Stimulated activated CD4-positive, alpha-beta T cell treated with anti-CD3 and anti-CD28 coated beads, Interleukin-2, amount 100 ng/mL, for 48 hours (primary cell): ENCODE results near the gene SHROOM2.
"Not testable (repeated sequence)": the region's sequence is repeated elsewhere in the genome, so short reads cannot be mapped to it uniquely, and the experiment has no call there.

ENCODE experiments used
- DNase-seq, 2 donors: peaks; one replicate each; pipeline ENCODE4 v3.0.0-alpha.2; 2020

The SHROOM2 gene

DNA sequence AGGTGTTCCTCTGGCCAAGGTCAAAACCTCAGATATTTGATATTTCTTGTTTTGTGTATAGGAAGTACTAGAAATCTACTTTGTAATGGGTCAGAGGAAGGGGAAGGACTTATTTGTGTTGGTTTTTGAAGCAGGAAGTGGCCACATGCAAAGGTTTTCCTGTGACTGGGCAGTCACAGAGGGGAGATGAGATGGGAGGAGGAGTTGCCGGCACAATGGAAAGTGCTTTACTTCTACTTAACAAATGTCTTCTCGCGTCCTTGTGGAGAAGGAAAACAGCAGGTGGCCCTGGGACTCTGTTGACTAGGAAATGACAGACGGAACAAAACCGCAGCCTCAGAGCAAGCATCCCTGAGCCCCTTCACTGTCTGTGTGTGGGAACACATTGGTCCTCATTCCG is 46.6 kb downstream of the SHROOM2 start:
- DNase-seq, result no peak

DNA sequence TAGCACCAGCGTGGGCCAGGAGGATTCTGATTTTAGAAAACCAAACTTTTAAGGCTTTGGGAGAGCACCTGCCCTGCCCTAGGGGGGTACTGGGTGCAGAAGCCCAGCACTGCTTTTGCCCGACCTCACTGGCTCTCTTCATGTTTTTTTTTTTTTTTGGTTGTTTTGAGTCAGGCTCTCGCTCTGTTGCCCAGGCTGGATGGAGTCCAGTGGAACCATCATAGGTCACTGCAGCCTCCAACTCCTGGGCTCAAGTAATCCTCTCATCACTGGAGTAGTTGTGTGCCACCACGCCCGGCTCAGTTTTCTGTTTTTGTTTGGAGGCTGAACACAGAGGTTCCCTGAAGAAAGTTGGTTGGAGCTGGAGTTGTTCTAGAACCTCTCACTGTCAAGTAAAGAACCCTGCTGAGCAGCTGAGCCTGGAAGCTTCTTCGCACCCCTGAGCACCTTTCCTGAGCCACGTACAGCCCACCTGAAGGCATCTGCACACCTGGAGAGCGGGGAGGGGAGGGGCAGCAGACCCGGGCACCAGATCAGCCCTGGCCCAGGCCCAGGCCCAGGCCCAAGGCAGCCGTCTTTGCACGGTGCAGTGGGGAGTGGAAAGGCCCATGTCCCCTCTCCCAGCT is 49.5 kb downstream of the SHROOM2 start:
- DNase-seq, result no peak

GRCh38 chrX:9842541-9842940 is 56.3 kb downstream of the SHROOM2 start:
- DNase-seq, result no peak

- no peak for DNase-seq
Observed at GRCh38 chrX:9844936-9845577, 58.8 kb downstream of the SHROOM2 start.

- no peak for DNase-seq
Observed at GRCh38 chrX:9845578-9845952, 59.3 kb downstream of the SHROOM2 start.

- no peak for DNase-seq
Observed at GRCh38 chrX:9846631-9847030, 60.4 kb downstream of the SHROOM2 start.

DNA sequence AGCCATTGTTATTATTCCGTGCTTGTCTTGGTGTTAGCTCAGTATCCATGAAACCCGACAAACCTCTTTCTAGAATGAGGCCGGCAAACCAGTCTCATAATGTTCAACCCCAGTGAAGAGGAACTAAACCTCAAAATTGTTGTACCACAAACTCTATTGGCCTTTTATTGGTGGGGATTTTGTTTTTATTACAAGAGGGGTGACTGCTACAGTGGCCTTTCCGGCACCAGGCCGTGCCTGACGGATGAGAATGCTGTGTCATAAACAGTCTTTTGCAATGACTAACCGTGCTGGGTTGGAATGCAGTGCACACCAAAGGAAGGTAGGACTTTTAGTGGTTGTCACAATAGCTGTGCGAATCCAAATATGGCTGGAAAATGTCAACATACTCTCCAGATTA is 60.8 kb downstream of the SHROOM2 start:
- DNase-seq, result no peak

DNA sequence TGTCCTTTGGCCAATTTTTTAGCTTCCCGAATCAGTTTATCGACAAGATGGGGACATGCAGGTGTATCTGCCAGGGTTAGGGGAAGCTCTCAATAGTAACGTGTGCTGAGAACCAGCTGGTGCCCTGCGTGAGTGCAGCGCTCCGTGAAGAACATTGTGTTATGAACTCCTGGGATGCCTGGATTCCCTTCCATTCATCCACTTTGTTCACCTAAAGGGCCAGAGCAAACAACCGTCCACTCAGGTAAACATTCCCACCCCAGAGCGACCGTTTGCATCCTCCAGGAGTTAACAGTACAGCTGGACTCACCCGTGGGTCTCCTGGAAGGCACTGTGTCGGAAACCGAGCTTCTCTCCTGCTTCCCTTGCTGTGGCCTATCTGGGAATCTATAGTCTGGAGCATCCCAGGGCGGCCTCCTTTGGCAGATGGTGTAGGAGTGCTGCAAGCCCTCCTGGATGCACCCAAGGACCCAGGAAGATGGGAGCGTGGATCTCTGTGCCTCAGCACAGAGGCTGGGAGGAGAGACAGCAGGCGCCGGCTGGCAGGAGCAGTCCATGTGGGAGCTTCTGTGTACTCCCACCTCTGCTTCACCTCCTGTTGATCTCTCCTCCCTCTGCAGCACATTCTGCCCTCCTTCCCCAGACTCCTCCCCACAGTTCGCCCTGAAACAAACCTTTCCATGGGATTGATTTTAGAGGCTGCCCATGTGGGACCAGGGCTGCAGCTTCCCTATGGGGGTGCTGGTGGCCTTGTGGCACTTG is 62.7 kb downstream of the SHROOM2 start:
- DNase-seq, result no peak

- no peak for DNase-seq
Observed at GRCh38 chrX:9851890-9852289, 65.7 kb downstream of the SHROOM2 start.

GRCh38 chrX:9853307-9853706 is 67.1 kb downstream of the SHROOM2 start:
- no peak for DNase-seq

GRCh38 chrX:9855561-9856283 is 69.5 kb downstream of the SHROOM2 start:
- no peak for DNase-seq

DNA sequence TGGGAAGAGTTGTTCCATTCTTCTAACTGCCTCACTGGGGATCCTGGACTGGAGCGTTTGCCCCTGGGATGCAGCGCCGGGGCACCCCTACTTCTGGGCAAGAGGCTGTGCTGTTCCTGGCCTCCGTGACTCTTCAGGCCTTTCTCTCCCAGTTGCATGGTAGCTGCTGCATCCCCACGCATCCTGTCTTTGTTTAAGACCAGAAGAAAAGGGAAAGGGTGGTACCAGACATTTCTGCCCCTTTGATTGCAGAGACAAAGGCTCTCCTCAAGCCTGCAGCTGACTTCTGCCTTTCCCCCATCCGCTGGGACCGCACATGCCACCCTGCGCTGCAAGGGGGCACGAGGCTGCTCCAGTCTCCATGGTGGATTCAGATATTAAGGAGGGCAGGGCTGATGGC is 70.4 kb downstream of the SHROOM2 start:
- DNase-seq, result no peak

- DNase-seq, result no peak
Observed at GRCh38 chrX:9857575-9858474, 71.6 kb downstream of the SHROOM2 start.

DNA sequence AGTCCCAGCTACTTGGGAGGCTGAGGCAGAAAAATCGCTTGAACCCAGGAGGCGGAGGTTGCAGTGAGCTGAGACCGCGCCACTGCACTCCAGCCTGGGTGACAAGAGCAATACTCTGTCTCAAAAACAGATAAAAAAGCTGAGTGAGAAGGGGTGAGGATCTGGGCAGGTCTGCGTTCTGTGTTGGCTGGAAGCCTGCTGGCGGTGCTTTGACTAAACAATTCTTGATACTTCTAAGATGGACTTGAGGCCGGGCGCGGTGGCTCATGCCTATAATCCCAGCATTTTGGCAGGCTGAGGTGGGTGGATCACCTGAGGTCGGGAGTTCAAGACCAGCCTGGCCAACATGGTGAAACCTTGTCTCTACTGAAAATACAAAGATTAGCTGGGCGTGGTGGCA is 72.5 kb downstream of the SHROOM2 start:
- not testable (repeated sequence) for DNase-seq

DNA sequence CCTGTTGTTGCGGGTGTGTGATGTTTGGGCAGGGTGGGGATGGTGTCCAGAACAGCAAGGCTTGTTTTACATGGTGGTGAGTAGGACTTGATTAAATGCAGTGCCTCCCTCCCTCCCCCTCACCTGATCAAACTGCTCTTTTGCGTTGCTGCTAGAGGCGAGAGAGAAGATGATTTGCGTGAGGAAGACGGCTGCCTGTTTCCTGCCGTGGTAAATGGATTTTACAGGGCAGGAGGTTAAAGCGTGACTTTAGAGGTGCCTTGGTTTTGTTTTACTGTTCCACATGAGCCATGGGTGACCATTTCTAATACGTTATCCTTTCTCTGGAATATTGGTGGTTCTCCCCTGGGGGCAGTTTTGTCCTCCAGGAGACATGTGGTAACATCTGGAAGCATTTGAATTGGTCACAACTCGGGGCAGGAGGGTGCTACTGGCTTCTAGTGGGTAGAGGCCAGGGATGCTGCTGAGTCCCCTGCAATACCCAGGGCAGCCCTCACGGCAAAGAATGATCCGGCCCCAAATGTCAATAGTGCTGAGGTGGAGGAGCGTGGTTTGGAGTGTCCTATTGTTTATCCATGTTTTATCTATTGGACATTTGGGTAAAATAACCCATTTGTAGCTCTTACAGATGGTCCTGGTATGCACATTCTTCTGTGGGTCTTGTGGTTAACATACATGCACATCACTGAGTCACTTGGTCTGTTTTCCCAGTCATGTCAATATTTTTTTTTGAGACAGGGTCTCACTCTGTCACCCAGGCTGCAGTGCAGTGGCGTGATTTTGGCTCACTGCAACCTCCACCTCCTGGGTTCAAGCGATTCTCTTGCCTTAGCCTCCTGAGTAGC is 73.7 kb downstream of the SHROOM2 start:
- no peak for DNase-seq

- DNase-seq, result no peak
Observed at GRCh38 chrX:9860826-9861225, 74.6 kb downstream of the SHROOM2 start.

- no peak for DNase-seq
Observed at GRCh38 chrX:9861711-9862110, 75.5 kb downstream of the SHROOM2 start.

GRCh38 chrX:9862525-9862924 is 76.3 kb downstream of the SHROOM2 start:
- no peak for DNase-seq

DNA sequence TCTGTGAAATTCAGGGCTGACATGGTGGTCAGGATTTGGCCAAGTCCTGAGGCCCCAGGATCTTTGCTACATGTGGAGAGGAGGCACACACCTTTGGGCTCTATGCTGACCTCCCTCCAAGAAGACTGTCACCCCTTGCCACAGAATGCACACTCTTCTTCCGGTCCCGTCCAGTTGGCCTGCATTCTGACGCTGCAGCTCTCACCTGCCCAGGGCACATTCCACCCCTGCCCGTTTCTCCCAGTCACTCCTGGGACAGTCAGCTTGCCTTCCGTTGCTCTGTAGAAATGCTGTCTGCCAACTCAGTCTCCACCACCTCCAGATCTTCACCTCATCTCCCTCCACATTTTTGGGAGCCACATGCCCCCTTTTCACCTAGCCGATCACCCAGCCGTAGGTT is 76.7 kb downstream of the SHROOM2 start:
- no peak for DNase-seq

DNA sequence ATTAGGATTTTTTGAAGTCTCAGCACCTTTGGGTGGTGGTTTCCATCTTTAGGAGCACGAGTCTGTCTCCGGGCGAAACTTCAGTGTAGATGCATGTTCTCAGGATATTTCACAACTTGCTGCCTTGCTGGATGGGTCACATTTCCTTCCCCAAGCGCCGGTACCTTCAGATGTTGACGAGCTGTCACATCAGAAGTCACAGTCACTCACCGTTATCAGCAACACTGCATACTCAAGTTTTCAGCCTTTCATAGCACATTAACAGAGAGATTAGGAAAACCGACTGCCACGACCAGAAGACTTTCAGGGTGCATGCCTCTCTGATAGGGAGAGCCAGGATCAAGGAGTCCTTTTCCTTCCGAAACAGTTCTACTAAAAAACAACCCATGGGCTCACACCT is 77.8 kb downstream of the SHROOM2 start:
- no peak for DNase-seq

GRCh38 chrX:9865804-9866472 is 79.7 kb downstream of the SHROOM2 start:
- no peak for DNase-seq
